ENCODE data around the gene ANKRD44.

ANKRD44 gene

DNA sequence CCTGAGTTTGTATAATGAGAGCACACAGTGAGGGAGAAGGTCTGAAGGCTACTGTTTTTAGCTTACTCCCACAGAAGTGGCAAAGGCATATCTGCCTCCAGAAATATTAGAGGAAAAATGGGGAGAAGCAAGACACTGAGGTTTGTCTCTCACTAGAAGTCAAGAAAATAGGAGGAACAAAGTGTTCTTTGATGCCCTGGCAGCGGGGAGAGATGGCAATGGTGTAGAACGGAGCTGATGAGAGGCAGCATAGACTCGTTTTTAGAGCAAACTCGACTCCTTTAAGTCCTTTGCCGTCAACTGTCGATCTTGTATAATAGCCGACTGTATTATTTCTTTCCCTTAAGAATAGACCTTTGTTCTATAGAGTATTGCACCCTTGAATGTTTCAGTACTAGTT lies 73.8 kb downstream of the ANKRD44 start:
- no peaks in the 10 kb centered on the region for H3K27me3 ChIP-seq (ENCODE audit: control insufficient read depth, insufficient read depth, low read length)
- peaks cover 6% of the 10 kb centered on the region; the same call in 1 of the 2 replicates for H3K4me1 ChIP-seq (ENCODE audit: control insufficient read depth, insufficient read depth, low read length)
- no peak overlapping the region for H3K4me3 ChIP-seq (ENCODE audit: low read depth, low read length)
- no peak overlapping the region for H3K9ac ChIP-seq (ENCODE audit: low read depth, low read length)
- H3K27ac ChIP-seq (ENCODE audit: low read depth, low read length), result no peak overlapping the region
- H3K36me3 ChIP-seq (ENCODE audit: control insufficient read depth, insufficient read depth, low read length), result no peaks in the 10 kb centered on the region
- H3K9me3 ChIP-seq (ENCODE audit: control insufficient read depth, insufficient read depth, low read length), result no peaks in the 10 kb centered on the region

DNA sequence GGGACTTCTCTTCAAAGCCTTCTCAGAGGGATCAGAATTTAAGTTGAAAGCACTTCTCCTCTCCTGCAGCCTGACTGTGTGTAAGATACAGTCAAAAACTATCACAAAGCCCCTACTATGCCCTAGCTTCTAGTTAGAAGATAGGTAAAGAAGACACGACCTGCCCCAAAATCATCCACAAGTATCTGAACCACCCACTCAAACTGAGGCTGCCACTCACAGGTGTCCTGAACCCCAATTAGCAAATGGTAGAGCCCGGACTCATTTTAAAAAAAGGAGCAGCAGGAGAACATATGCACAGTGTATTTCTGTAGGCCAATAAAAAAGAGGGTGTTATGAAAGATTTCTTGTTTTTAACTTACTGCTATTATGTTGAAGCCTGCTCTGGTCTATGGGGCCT lies 74.4 kb downstream of the ANKRD44 start:
- H3K9ac ChIP-seq (ENCODE audit: low read depth, low read length), result no peak overlapping the region
- no peak overlapping the region for H3K27ac ChIP-seq (ENCODE audit: low read depth, low read length)
- H3K36me3 ChIP-seq (ENCODE audit: control insufficient read depth, insufficient read depth, low read length), result no peaks in the 10 kb centered on the region
- no peaks in the 10 kb centered on the region for H3K9me3 ChIP-seq (ENCODE audit: control insufficient read depth, insufficient read depth, low read length)
- no peak overlapping the region for H3K4me3 ChIP-seq (ENCODE audit: low read depth, low read length)
- H3K27me3 ChIP-seq (ENCODE audit: control insufficient read depth, insufficient read depth, low read length), result no peaks in the 10 kb centered on the region
- peaks cover 6% of the 10 kb centered on the region; the same call in 1 of the 2 replicates for H3K4me1 ChIP-seq (ENCODE audit: control insufficient read depth, insufficient read depth, low read length)

DNA sequence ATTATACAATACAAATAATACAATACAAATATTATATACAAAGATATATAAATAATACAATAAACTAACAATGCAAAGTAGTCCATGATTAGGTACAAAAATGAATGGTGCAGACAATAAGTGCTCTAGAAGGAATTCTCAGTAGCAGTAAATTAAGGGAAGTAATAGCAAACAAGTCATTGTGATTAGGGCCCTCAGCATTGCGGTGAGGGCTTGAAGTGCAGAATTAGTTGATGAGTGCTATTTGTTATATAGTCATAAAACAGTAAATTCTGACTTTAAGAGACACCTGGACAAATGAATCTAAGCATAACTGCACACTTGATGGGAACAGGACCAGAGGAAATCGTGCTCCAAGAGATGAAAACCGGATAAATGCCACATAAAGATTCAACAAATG lies 74.9 kb downstream of the ANKRD44 start:
- no peaks in the 10 kb centered on the region for H3K9me3 ChIP-seq (ENCODE audit: control insufficient read depth, insufficient read depth, low read length)
- peaks cover 6% of the 10 kb centered on the region; the same call in 1 of the 2 replicates for H3K4me1 ChIP-seq (ENCODE audit: control insufficient read depth, insufficient read depth, low read length)
- H3K36me3 ChIP-seq (ENCODE audit: control insufficient read depth, insufficient read depth, low read length), result no peaks in the 10 kb centered on the region
- no peak overlapping the region for H3K4me3 ChIP-seq (ENCODE audit: low read depth, low read length)
- H3K27ac ChIP-seq (ENCODE audit: low read depth, low read length), result no peak overlapping the region
- H3K27me3 ChIP-seq (ENCODE audit: control insufficient read depth, insufficient read depth, low read length), result no peaks in the 10 kb centered on the region
- no peak overlapping the region for H3K9ac ChIP-seq (ENCODE audit: low read depth, low read length)

DNA sequence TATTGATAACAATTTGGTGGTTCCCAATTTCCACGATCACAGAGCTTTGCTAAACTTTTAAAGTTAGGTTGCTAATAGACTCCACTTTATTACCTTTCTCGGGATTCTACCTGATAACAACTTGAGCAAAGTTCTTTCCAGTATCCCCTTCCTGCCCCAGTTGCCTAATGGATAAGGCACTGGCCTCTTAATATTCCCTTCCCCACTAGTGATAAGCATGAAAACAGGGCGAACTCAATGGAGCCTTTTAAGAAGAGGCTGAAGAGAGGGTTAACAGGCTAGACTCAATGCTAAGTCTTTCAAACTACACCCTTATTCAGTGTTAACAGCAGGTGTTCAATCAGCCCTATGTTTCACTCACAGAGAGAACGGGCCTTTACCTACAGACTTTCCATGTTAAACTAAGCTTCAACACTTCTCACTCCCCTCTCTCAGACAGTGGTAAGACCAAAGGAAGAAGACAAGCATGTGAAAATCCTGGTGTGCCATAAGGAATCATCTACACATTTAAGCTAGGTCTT lies 75.8 kb downstream of the ANKRD44 start:
- peaks cover 6% of the 10 kb centered on the region; the same call in 1 of the 2 replicates for H3K4me1 ChIP-seq (ENCODE audit: control insufficient read depth, insufficient read depth, low read length)
- no peak overlapping the region for H3K27ac ChIP-seq (ENCODE audit: low read depth, low read length)
- H3K4me3 ChIP-seq (ENCODE audit: low read depth, low read length), result no peak overlapping the region
- no peak overlapping the region for H3K9ac ChIP-seq (ENCODE audit: low read depth, low read length)
- no peaks in the 10 kb centered on the region for H3K36me3 ChIP-seq (ENCODE audit: control insufficient read depth, insufficient read depth, low read length)
- H3K27me3 ChIP-seq (ENCODE audit: control insufficient read depth, insufficient read depth, low read length), result no peaks in the 10 kb centered on the region
- no peaks in the 10 kb centered on the region for H3K9me3 ChIP-seq (ENCODE audit: control insufficient read depth, insufficient read depth, low read length)

DNA sequence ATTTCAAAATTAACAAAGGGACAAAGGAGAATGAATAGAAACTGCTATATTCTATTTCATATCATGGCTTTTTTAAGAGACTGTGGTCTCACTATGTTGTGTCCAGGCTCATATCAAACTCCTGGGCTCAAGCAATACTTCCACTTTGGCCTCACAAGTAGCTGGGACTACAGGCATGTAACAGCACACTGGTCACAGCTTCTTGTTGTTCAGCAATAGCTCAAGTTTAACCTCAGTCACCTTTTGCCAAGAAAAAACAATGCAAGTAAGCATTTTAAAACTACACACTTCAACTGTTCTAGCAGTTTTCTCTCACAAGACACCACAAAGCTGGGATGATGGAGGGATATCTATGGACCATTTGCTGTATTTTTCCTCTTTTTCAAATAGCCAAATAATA lies 77.1 kb downstream of the ANKRD44 start:
- no peak overlapping the region for H3K9ac ChIP-seq (ENCODE audit: low read depth, low read length)
- peaks cover 6% of the 10 kb centered on the region; the same call in 1 of the 2 replicates for H3K4me1 ChIP-seq (ENCODE audit: control insufficient read depth, insufficient read depth, low read length)
- no peaks in the 10 kb centered on the region for H3K27me3 ChIP-seq (ENCODE audit: control insufficient read depth, insufficient read depth, low read length)
- no peak overlapping the region for H3K4me3 ChIP-seq (ENCODE audit: low read depth, low read length)
- H3K36me3 ChIP-seq (ENCODE audit: control insufficient read depth, insufficient read depth, low read length), result no peaks in the 10 kb centered on the region
- H3K9me3 ChIP-seq (ENCODE audit: control insufficient read depth, insufficient read depth, low read length), result no peaks in the 10 kb centered on the region
- H3K27ac ChIP-seq (ENCODE audit: low read depth, low read length), result no peak overlapping the region

DNA sequence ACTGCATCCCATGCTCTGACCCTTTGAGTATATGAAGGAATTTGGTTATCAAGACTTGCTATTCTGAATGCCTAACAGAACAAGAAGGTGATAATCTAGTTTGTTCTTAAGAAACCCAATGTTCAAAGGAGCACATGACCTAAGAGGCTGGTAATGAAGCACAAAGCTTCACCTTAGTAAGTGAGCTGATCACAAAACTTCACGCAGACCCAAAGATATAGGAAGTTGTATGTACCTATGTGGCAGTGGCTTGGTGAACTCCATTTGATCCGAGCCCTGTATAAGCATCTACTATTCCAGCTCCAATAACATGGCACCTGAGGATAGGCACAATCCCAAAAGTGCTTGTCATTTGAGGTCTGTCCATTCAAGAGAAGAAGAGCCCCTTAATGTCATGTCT lies 78.6 kb downstream of the ANKRD44 start:
- no peaks in the 10 kb centered on the region for H3K27me3 ChIP-seq (ENCODE audit: control insufficient read depth, insufficient read depth, low read length)
- no peak overlapping the region for H3K27ac ChIP-seq (ENCODE audit: low read depth, low read length)
- peaks cover 6% of the 10 kb centered on the region; the same call in 1 of the 2 replicates for H3K4me1 ChIP-seq (ENCODE audit: control insufficient read depth, insufficient read depth, low read length)
- H3K9me3 ChIP-seq (ENCODE audit: control insufficient read depth, insufficient read depth, low read length), result no peaks in the 10 kb centered on the region
- H3K36me3 ChIP-seq (ENCODE audit: control insufficient read depth, insufficient read depth, low read length), result no peaks in the 10 kb centered on the region
- H3K9ac ChIP-seq (ENCODE audit: low read depth, low read length), result no peak overlapping the region
- H3K4me3 ChIP-seq (ENCODE audit: low read depth, low read length), result no peak overlapping the region

DNA sequence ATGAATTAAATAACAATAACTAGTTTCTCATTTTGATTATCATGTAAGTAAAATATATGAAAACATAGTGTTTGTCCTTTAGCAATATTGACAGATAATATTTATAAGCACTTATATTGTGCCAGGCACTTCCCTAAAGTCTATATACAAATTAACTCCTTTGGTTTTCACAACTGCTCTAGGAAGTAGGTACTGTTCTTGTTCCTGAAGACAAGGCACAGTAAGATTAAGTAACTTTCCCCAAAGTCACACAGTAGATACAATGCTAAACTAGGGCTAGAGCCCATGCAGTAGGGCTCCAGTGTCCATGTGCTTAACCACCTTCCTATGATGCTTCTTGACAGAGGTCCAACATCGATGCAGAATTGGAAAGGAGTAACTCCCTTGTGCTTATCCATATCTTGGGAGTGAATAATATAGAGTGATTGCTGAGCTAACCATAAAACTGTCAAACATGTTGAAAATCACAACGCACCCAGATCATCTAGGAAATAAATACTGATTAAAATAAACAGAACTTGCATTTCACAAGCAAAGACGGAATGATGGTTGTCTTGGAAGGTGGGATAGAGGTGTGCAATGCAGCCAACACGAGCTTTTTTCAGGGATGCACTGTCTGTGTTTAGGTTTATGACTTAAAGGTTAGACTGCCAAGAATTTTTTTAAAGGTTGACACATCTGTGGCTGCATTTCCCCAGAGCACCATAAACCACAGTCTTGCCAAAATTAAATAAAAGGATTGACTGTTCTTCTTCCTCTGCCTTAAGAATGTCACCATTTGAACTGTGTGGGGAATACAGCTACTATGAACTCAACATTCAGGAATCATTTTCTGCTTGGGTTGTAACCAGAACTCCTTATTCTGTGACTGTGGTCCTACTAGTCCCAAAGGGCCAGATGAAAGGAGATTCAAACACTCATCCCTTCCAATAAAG lies 80.8 kb downstream of the ANKRD44 start:
- no peaks in the 10 kb centered on the region for H3K27me3 ChIP-seq (ENCODE audit: control insufficient read depth, insufficient read depth, low read length)
- no peak overlapping the region for H3K9ac ChIP-seq (ENCODE audit: low read depth, low read length)
- H3K27ac ChIP-seq (ENCODE audit: low read depth, low read length), result no peak overlapping the region

DNA sequence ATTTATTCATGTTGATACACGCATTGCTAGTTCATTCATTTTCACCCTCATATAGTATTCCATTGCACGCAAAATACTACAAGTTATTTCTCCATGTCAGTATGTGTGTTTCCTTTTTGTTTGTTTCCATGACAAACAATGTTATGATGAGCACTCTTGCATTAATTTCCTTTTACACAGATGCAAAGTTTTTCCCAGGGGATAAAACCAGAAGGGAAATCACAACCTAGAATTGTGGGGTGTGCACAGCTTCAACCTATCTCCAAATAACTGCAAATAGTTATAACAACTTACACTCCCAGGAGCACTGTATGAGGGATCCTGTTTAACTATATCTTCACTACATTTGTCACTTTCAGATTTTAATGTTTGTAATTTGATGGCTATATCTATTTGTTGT lies 87.1 kb downstream of the ANKRD44 start:
- no peaks in the 10 kb centered on the region for H3K27me3 ChIP-seq (ENCODE audit: control insufficient read depth, insufficient read depth, low read length)
- H3K9ac ChIP-seq (ENCODE audit: low read depth, low read length), result no peak overlapping the region
- H3K36me3 ChIP-seq (ENCODE audit: control insufficient read depth, insufficient read depth, low read length), result no peaks in the 10 kb centered on the region
- no peak overlapping the region for H3K4me3 ChIP-seq (ENCODE audit: low read depth, low read length)
- H3K4me1 ChIP-seq (ENCODE audit: control insufficient read depth, insufficient read depth, low read length), result no peaks in the 10 kb centered on the region
- no peak overlapping the region for H3K27ac ChIP-seq (ENCODE audit: low read depth, low read length)
- H3K9me3 ChIP-seq (ENCODE audit: control insufficient read depth, insufficient read depth, low read length), result no peaks in the 10 kb centered on the region

More for the DNA sequence above, 80.8 kb downstream of the ANKRD44 start:
- H3K9me3 ChIP-seq (ENCODE audit: control insufficient read depth, insufficient read depth, low read length), result no peaks in the 10 kb centered on the region
- no peaks in the 10 kb centered on the region for H3K36me3 ChIP-seq (ENCODE audit: control insufficient read depth, insufficient read depth, low read length)
- peaks cover 3% of the 10 kb centered on the region; the same call in 1 of the 2 replicates for H3K4me1 ChIP-seq (ENCODE audit: control insufficient read depth, insufficient read depth, low read length)
- no peak overlapping the region for H3K4me3 ChIP-seq (ENCODE audit: low read depth, low read length)

DNA sequence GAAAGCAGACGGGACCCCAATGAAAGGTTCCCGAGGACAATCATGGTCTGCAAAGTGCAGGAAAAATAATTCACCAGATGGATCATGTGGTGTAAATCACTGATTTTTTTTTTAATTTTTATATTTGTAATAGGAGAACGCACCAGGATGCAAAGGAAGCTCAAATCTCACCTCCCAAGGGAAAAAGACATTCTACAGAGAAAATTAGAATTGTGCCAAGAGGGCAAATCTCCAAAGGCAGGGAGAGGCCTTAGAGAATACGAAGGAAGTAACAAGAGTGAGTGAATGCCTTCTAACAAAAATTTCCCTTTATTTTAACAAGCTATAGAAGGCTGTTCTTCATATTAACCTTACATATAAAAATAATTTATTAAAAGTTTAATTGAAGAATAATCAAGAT lies 90.9 kb downstream of the ANKRD44 start:
- Histone ChIP-seq H3K4me1 (ENCODE audit: control insufficient read depth, insufficient read depth, low read length) (no peaks in the 10 kb centered on the region), H3K9ac (ENCODE audit: low read depth, low read length) (no peak overlapping the region), H3K4me3 (ENCODE audit: low read depth, low read length) (no peak overlapping the region), H3K36me3 (ENCODE audit: control insufficient read depth, insufficient read depth, low read length) (no peaks in the 10 kb centered on the region), H3K27me3 (ENCODE audit: control insufficient read depth, insufficient read depth, low read length) (no peaks in the 10 kb centered on the region), H3K27ac (ENCODE audit: low read depth, low read length) (no peak overlapping the region), H3K9me3 (ENCODE audit: control insufficient read depth, insufficient read depth, low read length) (no peaks in the 10 kb centered on the region)

DNA sequence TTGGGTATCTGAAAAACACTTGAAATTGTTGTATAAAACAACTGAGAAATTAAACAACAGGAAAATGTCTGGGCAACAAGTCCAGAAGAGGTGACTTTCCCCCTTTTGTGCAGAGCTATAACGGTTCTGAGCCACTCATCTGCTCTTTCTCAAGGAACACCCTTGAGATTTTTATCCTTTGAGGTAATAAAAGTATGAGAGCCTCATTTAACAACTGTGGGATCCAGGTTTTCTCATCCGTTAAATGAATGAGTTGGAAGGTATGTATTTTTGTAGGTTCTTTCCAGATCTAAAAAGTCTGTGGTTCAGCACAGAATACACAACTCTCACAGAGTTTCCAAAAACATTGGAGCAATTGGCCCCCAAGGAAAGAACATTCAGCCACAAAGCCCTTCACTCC lies 93.0 kb downstream of the ANKRD44 start:
- H3K4me3 ChIP-seq (ENCODE audit: low read depth, low read length), result no peak overlapping the region
- H3K4me1 ChIP-seq (ENCODE audit: control insufficient read depth, insufficient read depth, low read length), result no peaks in the 10 kb centered on the region
- no peaks in the 10 kb centered on the region for H3K36me3 ChIP-seq (ENCODE audit: control insufficient read depth, insufficient read depth, low read length)
- no peaks in the 10 kb centered on the region for H3K9me3 ChIP-seq (ENCODE audit: control insufficient read depth, insufficient read depth, low read length)
- H3K27ac ChIP-seq (ENCODE audit: low read depth, low read length), result no peak overlapping the region
- no peaks in the 10 kb centered on the region for H3K27me3 ChIP-seq (ENCODE audit: control insufficient read depth, insufficient read depth, low read length)
- no peak overlapping the region for H3K9ac ChIP-seq (ENCODE audit: low read depth, low read length)

DNA sequence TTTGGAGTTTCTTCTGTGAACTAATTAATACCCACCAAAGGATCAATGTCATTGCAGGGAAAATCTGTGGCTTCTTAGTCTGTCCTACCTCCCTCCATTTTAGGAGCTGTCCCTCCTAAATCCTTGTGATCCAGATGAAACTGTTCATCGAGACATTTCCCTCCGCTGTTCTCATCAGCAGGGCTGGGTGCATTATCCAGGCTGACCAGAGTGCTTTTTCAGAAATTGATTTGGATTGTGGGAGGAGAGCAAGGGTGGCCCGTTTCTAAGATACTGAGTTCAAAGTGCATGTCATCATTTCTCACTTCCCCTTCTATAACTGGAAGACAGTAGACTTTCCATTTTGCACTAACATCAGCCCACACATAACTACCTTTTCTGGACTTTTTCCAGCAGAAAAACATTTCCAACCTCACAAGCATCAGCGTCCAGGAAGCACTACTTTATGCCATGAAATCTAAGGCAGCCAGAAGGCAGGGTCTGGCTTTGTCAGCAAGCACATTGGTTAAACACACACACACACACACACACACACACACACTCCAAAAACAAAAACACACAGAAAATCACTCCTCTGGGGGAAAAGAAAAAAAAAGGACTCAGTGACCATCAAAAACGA lies 94.1 kb downstream of the ANKRD44 start:
- no peaks in the 10 kb centered on the region for H3K4me1 ChIP-seq (ENCODE audit: control insufficient read depth, insufficient read depth, low read length)
- no peaks in the 10 kb centered on the region for H3K9me3 ChIP-seq (ENCODE audit: control insufficient read depth, insufficient read depth, low read length)
- no peak overlapping the region for H3K9ac ChIP-seq (ENCODE audit: low read depth, low read length)
- no peak overlapping the region for H3K4me3 ChIP-seq (ENCODE audit: low read depth, low read length)
- H3K36me3 ChIP-seq (ENCODE audit: control insufficient read depth, insufficient read depth, low read length), result no peaks in the 10 kb centered on the region
- no peaks in the 10 kb centered on the region for H3K27me3 ChIP-seq (ENCODE audit: control insufficient read depth, insufficient read depth, low read length)
- no peak overlapping the region for H3K27ac ChIP-seq (ENCODE audit: low read depth, low read length)
